Right renal pelvis (tissue), 4 donors: ENCODE measurements around the gene WHAMM. TPM values are rescaled to one million over a fixed set of nuclear protein-coding genes. Genes with fewer than 3 reads are reported as not detected.

ENCODE experiments used
- polyA plus RNA-seq, 4 donors: library from polyadenylated mRNA; unstranded; fragments of 120-200 nt; gene quantifications; one replicate each; pipeline ENCODE4 v1.2.1, GENCODE V29; 2013; ENCODE audit not compliant: insufficient read length in 4 of 4

The WHAMM gene
- polyA plus RNA-seq, 4 donors: 11.0 to 14.1 (median 12.0) TPM

Other genes with a start within 250 kb of the WHAMM start
- gene CPEB1, start 162.3 kb upstream of the WHAMM start, polyA plus RNA-seq: 1 to 10 TPM; 1.9 to 2.9 (median 2.6) TPM
- 1 to 10 TPM; 2.1 to 5.1 (median 3.5) TPM for gene AP3B2, start 99.8 kb upstream of the WHAMM start, polyA plus RNA-seq
- gene FSD2, start 3.6 kb upstream of the WHAMM start, polyA plus RNA-seq: under 1 TPM; 0.04 to 0.29 (median 0.10) TPM
- gene HOMER2, start 143.1 kb downstream of the WHAMM start, polyA plus RNA-seq: 10 to 100 TPM; 25.9 to 28.3 (median 27.7) TPM
- 10 to 100 TPM; 42.7 to 49.9 (median 46.6) TPM for gene RAMAC, start 176.6 kb downstream of the WHAMM start, polyA plus RNA-seq
- gene C15orf40, start 202.0 kb downstream of the WHAMM start, polyA plus RNA-seq: 10 to 100 TPM; 25.2 to 35.7 (median 29.0) TPM